ENCODE measurements around the gene APOH. TPM values are rescaled to one million over a fixed set of nuclear protein-coding genes. Genes with fewer than 3 reads are reported as not detected.
"Not testable (repeated sequence)": the region's sequence is repeated elsewhere in the genome, so short reads cannot be mapped to it uniquely, and the experiment has no call there.

The APOH gene, protein sequence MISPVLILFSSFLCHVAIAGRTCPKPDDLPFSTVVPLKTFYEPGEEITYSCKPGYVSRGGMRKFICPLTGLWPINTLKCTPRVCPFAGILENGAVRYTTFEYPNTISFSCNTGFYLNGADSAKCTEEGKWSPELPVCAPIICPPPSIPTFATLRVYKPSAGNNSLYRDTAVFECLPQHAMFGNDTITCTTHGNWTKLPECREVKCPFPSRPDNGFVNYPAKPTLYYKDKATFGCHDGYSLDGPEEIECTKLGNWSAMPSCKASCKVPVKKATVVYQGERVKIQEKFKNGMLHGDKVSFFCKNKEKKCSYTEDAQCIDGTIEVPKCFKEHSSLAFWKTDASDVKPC
- not detected in 2 replicates for total RNA-seq (2014; rRNA removed; shearing (Covaris generic))

DNA sequence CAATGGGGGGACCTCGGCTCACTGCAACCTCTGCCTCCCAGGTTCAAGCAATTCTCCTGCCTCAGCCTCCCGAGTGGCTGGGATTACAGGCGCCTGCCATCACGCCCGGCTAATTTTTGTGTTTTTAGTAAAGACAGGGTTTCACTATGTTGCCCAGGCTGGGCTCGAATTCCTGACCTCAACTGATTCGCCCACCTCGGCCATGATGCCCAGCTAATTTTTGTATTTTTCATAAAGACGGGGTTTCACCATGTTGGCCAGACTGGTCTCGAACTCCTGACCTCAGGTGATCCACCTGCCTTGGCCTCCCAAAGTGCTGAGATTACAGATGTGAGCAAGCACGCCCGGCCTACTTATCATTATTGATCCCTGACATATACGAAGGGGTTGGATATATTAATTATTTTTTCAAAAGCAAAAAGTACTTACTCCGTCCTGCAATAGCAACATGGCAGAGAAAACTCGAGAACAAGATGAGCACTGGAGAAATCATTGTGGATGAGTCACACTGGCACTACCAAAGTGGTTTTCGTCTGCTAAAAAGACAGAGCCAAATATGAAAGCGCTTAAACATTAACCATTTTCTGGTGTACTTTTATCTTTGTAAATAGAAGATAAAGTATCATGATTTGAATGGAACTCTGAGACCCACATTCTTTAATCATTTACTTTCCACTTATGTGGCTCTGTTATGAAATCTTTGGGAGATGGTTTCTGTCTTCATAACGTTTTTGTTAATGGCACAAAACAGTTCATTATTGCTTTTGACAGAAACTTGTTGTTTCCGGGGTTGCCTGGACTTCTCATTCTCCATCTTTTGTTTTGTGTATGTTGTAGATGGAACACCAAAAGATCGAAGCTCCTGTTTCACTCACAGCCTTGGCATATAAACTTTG, at the start of gene APOH:
APOH (minus strand) TSS at position 529 of the 896 bp plus-strand sequence; CDS start at position 493, 36 bp downstream.
- DNase-seq (ENCODE audit: low spot score), result no peak

DNA sequence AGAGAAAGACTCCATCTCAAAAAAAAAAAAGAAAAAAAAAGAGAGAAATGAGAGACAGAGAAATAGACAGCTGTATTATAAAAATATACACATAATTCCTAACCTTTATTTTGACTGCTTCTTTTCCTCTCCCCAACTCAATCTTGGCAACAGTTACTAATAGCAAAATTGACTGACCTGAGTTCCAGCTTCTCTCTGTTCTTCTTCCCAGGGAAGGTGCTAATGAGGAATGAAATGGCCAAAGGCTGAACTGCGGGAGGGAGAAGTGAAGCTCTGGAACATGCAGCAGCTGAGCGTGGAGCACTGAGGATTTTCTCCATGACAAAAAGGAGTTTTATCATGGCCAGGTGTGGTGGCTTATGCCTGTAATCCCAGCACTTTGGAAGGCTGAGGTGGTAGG, 48.0 kb upstream of the APOH start:
- no peak for DNase-seq (ENCODE audit: low spot score)

DNA sequence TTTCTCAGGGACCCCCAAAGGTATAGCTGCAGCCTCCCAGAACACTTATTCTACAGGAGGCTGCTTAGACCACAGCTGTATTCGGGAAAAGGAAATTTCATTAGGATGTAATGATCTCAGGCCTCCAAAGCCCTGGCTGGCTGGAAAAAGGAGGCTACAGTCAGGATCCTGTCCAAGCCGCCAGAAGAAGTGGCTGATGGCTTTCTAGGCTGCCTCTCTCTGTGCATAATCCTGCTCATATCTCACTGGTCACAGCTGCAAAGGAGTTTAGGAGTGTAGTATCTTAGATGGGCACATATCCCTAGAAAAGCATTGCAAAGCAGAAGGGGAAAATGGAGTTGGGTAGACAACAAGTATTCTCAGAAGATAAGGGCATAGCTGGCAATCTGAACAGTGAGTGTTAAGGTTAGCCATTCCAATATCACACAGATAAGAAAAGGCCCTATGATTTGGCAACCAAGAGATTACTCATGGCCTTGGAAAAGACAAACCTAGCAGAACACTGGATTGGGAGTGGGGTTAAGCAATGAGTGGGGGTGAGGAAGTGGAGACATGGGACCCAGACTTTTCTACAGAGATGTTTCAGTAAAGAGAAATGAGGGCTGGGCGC, 47.2 kb upstream of the APOH start:
- no peak for DNase-seq (ENCODE audit: low spot score)

DNA sequence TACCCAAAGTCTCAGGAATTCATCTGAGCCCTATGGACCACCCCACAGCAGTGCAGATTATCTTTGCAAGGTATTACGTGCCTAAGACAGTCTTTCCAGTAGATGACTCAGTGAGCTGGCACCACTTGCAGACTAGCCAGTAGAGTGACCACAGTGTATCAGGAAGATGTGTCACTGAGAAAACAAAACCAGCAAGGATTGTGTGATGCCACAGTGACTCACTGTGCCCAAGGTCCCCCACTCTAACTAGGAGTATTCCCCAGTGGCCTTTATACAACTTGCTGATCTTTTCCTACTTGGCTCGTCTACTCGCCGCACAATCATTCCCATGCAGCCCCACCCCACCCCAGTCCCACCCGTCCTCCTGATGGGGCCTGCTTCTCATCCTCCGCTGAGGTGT, 46.4 kb upstream of the APOH start:
- DNase-seq (ENCODE audit: low spot score), result peak; percentile 98

DNA sequence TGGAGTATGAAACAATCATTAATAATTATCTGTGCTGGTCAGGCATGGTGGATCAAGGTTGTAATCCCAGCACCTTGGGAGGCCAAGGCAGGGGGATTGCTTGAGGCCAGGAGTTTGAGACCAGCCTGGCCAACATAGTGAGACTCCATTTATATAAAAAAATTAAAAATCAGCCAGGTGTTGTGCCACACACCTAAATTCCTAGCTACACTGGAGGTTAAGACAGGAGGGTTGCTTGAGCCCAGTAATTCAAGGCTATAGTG, 44.3 kb upstream of the APOH start:
- no peak for DNase-seq (ENCODE audit: low spot score)

DNA sequence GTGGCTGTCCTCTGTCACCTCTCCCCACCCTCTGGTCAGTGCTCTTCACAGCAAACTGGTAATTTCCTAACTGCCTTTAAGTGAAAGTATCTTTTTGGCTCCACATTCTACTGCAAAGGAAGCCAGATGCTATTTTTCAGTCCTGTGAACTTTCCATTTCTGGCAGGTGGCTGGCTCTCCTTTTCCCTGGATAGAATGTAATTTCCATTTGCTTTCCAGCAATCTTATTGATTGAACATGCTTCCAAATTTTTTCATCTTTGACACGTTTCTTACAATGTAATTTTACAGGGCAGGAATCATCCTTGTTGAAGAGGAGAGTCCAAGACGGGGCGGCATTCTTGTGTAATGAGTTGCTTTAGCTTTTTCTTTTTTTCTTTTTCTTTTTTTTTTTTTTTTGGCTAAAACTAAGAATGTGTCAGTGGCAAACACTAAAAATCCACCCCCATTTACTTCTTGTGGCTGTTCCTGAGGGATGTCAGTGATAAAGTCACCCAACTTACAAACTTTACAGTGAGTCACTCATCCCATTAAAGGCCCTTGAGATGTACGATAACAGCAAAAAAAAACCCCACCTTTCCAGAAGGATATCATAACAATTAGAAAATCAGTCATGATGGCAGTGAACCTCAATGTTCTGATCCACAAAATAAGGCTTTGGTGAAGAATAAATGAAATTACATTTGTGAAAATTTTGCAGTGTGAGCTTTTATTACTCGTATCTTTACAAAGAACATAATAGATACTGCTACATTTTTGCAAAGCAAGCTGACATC, 43.8 kb upstream of the APOH start:
- peak; percentile 76 for DNase-seq (ENCODE audit: low spot score)

DNA sequence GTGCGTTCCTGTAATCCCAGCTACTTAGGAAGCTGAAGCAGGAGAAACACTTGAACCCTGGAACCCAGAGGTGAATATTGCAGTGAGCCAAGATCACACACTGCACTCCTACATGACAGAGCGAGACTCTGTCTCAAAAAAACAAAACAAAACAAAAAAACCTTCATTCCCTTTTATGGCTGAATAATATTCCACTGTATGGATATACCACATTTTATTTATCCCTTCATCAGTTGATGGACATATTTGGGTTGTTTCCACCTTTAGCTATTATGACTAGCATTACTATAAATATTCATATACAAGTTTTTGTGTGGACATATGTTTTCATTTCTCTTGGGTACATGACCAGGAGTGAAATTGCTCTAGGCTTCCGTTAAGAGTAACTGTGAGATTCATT, 42.3 kb upstream of the APOH start:
- no peak for DNase-seq (ENCODE audit: low spot score)

DNA sequence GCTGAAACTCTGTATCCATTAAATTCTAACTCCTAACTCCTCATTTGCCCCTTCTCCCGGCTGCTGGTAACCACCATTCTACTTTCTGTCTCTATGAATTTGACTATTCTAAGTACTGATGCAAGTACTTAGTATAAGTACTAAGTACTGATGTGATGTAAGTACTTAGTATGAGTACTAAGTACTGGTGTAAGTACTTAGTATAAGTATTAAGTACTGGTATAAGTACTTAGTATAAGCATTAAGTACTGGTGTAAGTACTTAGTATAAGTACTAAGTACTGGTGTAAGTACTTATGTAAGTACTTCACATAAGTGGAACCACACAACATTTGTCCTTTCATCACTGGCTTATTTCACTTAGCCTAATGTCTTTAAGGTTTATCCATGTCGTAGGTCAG, 40.9 kb upstream of the APOH start:
- no peak for DNase-seq (ENCODE audit: low spot score)

DNA sequence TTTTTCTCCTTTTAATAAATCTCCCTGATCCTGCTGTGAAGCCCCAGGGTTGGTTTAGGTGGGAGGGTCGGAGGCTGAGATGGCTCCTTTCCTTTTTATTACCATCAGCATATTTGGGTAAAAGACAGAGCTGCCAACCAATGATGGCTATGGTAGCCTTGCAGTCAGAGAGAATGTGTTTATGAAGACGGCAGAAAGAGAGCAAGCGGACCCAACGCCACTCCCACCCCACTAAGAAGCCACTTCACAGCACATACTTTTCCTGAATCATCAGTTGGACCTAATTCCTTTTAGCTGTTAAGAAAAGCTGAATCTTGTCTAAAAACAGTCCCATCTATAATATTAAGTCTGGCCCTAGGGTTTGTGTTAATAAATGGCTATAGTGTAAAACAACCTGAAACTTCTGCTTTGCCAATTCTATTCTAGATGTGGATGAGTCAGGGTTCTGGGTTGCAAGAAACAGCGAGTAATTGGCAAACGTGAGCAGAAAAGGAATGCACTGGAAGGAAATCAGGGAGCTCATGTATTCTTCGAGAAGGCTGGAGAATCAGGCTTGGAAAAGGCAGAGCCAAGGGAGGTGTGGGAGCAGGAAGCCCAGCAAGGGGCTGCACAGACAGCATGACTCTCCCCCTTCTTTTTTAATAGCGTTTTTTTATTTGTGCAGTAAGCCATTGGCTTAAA, 39.2 kb upstream of the APOH start:
- DNase-seq (ENCODE audit: low spot score), result no peak

DNA sequence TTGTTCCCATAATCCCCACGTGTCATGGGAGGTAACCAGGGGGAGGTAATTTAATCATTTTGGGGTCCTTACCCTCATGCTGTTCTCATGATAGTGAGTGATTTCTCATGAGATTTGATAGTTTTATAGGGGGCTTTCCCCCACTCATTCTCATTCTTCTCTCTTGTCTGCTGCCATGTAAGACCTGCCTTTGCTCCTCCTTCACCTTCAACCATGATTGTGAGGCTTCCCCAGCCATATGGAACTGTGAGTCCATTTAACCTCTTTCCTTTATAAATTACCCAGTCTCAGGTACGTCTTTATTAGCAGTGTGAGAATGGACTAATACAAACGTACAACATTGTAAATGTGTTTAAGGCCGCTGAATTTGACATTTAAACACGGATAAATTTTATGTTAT, 35.5 kb upstream of the APOH start:
- no peak for DNase-seq (ENCODE audit: low spot score)

DNA sequence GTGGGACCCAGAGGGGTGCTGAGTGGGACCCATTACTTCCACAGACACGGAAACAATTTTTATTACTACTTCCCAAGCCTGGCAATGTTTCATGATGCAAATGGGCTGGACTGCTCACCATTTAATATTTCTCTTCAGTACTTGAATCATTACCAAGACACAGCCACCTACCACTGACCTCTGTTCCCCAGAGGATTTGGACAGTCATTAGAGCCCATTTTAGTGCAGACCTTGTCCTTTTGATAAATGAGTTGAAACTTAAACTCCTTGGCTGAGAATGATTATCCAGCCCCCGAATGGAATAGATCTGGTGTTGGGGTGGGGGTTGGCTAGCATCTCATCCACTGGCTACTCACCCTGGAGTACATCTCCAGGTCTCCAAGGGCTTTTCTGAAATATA, 33.6 kb upstream of the APOH start:
- DNase-seq (ENCODE audit: low spot score), result no peak

DNA sequence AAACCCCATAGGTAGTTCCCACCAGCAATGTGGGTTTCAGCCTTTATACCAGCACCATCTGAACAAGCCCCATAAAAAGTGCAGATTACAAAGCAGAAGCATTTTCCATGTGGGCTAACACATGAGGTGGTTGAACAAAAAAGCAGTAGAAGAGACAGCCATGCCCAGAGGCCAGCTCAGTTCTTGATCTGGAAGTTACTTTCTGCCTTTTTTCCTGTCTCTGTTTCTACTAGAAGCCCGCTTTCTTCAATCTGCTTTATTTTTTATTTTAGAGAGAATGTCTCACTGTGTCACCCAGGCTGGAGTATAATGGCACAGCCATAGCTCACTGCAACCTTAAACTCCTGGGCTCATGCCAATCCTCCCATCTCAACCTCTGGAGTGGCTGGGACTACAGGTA, 31.5 kb upstream of the APOH start:
- DNase-seq (ENCODE audit: low spot score), result no peak

DNA sequence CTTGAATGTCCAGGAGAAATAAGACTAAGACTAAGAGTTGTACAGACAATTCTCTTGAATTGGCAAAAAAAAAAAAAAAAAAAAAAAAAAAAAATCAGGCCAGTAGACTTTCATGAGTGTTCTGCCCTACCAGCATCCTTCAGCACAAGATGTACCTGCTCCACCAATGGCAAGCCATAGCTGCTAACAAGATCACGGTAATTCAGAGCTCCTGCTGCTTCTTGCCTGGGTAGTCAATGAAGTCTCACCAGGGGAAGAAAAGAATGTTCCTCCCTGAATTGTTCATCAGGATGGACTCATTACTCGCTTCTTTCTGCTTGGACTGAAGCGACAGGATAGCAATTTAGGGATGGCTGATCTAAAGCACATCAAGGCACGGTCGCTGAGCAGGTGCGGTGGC, 31.1 kb upstream of the APOH start:
- DNase-seq (ENCODE audit: low spot score), result no peak

DNA sequence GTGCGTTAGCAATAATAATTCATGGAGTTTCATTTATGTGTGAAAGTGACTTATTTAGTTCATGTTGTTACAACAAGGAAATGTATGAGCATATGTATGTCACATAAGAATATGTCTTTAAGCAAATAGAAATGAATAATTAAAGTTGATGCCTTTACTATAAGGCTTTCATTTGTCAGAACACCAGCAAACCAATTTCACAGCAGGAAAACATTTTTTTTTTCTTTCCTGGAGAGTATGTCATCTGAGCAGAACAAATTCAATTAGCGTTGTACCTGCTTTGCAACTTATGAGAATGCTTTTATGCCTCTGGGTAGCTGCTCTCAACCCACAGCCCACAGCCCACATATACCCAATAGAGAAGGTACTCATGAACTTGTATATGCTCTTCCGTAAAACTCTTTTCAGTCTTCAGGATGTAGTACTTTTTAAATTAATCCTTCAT, 26.3 kb upstream of the APOH start:
- DNase-seq (ENCODE audit: low spot score), result no peak

DNA sequence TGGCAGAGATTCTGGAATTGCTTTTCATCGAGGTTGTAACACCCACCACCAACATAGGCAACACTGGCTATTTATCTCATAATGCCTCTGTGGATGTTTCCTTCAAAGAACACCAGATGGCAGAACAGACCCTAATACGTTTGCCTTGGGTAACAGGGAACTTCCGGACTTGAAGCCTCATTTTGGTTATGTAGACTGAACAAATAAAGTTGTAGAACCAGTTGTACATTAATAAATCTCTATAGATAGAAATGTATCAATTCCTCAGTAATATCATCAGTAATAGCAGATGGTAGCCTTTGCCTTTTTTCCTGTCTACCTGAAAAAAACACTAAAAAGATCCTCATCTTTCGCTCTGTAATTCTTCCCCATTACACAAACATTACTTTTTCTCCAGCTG, 25.9 kb upstream of the APOH start:
- peak; percentile 83 for DNase-seq (ENCODE audit: low spot score)

DNA sequence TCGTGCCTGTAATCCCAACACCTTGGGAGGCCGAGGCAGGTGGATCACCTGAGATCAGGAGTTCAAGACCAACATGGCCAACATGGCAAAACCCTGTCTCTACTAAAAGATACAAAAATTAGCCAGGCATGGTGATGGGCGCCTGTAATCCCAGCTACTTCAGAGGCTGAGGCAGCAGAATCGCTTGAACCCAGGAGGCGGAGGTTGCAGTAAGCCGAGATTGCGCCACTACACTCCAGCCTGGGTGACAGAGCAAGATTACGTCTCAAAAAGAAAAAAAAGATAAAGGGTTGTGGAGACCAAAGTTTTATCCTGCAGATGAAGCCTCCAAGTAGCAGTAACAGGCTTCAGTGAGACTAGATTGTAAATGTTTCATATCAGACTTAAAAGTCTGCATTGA, 24.2 kb upstream of the APOH start:
- DNase-seq (ENCODE audit: low spot score), result not testable (repeated sequence)

DNA sequence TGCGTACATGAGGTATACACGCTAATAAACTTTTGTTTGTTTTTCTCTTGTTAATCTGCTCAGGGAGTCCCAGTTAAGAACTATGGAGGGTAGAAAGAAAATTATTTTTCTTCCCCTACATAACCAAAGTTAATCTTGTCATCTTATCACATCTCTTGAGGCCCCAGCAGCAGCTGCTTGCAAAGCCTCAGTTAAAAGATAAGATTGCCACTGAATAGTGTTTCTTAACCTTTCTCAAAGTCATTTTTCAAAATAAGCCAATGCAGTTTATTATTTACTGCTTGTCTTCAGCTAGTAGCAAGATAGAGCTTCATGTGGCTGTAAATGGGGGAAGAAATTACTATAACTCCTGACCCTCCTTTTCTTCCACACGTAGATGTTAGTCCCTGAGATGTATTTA, 21.5 kb upstream of the APOH start:
- no peak for DNase-seq (ENCODE audit: low spot score)

DNA sequence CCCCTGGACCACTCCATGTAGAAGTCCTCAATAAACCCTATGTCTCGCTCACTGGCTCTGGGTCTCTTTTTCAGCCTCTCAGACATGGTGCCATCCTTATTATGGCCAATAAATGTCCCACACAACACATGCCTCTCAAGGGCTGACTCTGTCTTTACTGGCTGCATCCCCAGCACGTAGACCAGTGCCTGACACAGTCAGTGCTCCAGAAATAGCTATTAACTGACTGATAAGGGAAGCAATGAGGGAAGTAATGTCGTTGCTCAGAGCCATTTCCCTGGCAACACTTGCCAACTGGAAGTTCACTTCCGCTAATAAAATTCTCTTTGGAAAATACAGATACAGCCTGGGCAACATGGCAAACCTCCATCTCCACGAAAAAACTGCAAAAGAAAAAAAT, 19.1 kb upstream of the APOH start:
- DNase-seq (ENCODE audit: low spot score), result no peak

DNA sequence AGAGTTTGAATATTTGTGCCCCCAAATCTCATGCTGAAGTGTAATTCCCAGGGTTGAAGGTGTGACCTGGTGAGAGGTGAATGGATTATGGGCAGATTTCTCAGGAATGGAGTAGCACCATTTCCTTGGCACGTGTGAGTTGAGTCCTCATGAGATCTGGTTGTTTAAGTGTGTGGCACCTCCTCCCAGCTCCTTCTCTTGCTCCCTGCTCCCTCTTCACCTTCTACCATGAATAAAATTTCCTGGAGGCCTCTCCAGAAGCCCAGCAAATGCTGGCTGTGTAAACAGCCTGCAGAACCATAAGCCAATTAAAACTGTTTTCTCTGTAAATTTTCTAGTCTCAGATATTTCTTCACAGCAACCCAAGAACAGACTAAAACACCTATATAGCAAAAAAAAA, 12.6 kb upstream of the APOH start:
- no peak for DNase-seq (ENCODE audit: low spot score)

DNA sequence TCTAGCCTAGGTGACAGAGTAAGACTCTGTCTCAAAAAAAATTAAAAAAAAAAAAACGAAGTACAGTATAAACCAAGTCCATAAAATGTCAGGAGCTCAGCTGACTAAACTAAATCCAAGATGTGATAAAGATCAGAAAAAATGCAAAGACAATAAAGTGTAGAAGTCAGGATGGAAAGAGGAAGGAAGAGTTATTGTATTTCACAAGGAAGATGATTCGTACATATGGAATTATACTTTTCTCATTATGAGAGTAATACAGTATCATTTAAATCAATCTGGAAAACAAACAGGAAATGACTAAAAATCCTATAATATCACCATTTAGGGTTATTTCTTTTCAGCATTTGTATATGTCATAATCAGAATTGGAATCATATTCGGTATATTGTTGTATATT, 11.4 kb upstream of the APOH start:
- DNase-seq (ENCODE audit: low spot score), result no peak

DNA sequence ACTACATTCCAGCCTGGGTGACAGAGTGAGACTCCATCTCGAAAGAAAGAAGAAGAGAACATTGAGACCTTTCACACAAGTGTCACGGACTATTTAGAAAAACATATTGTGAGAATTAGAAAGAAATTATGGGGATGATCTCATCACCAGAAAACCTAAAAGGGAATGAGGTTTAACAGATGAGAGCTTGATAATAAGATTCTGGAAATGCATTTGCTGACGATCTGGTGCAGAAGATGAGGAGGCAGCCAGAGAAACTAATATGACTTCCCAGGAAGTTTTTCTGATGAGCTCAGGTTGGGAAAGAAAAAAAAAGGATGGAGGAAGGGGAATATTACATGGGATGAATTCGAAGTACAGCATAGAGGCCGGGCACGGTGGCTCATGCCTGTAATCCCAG, 10.8 kb upstream of the APOH start:
- DNase-seq (ENCODE audit: low spot score), result no peak

Measured in H4 (cell line).